Psoas muscle (tissue), 8 donors: ENCODE data around the gene ABLIM2. TPM values are rescaled to one million over a fixed set of nuclear protein-coding genes. Genes with fewer than 3 reads are reported as not detected.

ENCODE experiments used
- ATAC-seq, 4 donors: fragments of 200-7000 bp; cut with Tn5 transposase; one replicate each; pipeline ENCODE4 v1.9.1; 2020; ENCODE audit warnings: moderate library complexity in 3 of 4, mild to moderate bottlenecking in 2 of 4
- DNase-seq, 2 donors: peaks; one replicate each; pipeline ENCODE4 v3.0.0-alpha.2; 2020
- H3K27ac ChIP-seq: fragments of 200-600 bp; one replicate; pipeline ENCODE4 v1.8.0; 2022
- H3K27me3 ChIP-seq, 3 donors: fragments of 200-600 bp in 1 of 3; one replicate each; pipeline versions ENCODE4 v1.6.1 to v1.8.0; 2013 to 2022; ENCODE audit warnings: low read length in 2 of 3, mild to moderate bottlenecking in 2 of 3, moderate library complexity in 1 of 3; ENCODE audit not compliant: insufficient read depth in 3 of 3
- H3K36me3 ChIP-seq, 2 donors: fragments of 200-600 bp in 1 of 2; one replicate each; pipeline versions ENCODE4 v1.6.1 to v1.8.0; 2013 to 2022; ENCODE audit warnings: low read depth in 1 of 2, mild to moderate bottlenecking in 1 of 2, moderate library complexity in 1 of 2; ENCODE audit not compliant: insufficient read depth in 1 of 2
- H3K4me1 ChIP-seq: fragments of 200-600 bp; one replicate; pipeline ENCODE4 v1.8.0; 2022
- H3K4me3 ChIP-seq: fragments of 200-600 bp; one replicate; pipeline ENCODE4 v1.8.0; 2022; ENCODE audit warnings: mild to moderate bottlenecking
- H3K9me3 ChIP-seq: fragments of 200-600 bp; one replicate; pipeline ENCODE4 v1.8.0; 2022
- WGBS, 3 donors: extraction: QIAGEN DNeasy Blood & Tissue Kit; methylation state at CpG; one replicate each; pipeline versions ENCODE4 v1.1.6 to v1.1.7; 2013; 5-methylcytosine and 5-hydroxymethylcytosine counted together
- intact Hi-C, 2 donors: fragments of 100-400 bp; cut with DNase I; formaldehyde crosslinking; loops; one replicate each; pipeline versions ENCODE4 v1.11.0 to v1.14.2; 2022
- polyA plus RNA-seq, 3 donors: library from polyadenylated mRNA; stranded (reverse); fragments of 200-250 nt; gene quantifications; one replicate each; pipeline ENCODE4 v1.2.3, GENCODE V29; 2013
- total RNA-seq, 4 donors: library from RNA; stranded (reverse); fragmentation: NEBNext Ultra II Directional in 2 of 4; extraction: Animal tissue kit (Norgen Biotek cat#: 25700) in 2 of 4; gene quantifications; one replicate each; pipeline versions ENCODE4 v1.2.1 to v1.2.4, GENCODE V29; 2021 to 2023
- TF ChIP-seq, protein P1 (sequence below): fragments of 200-600 bp; IDR thresholded peaks from one replicate; pipeline ENCODE4 v1.8.0; 2022; ENCODE audit warnings: antibody characterized with exemption
- donor health status: healthy with polysubstance abuse.
- donor health status: DM: no; HTN: no; CAD: no; lungs with moderate emphysema.
- donor health status: Bipolar disorder and iron deficiency.
- donor health status: healthy.
- donor health status: DM: yes; HTN: yes; CAD: no.
- donor health status: DM: no; HTN: no; CAD: no.
- donor health status: DM: no; HTN: no; CAD: no.
- donor health status: DM: yes; HTN: yes; CAD: no.

ABLIM2 gene
- total and polyA plus RNA-seq, 7 donors = 82.2 to 956 (median 292) TPM

DNA sequence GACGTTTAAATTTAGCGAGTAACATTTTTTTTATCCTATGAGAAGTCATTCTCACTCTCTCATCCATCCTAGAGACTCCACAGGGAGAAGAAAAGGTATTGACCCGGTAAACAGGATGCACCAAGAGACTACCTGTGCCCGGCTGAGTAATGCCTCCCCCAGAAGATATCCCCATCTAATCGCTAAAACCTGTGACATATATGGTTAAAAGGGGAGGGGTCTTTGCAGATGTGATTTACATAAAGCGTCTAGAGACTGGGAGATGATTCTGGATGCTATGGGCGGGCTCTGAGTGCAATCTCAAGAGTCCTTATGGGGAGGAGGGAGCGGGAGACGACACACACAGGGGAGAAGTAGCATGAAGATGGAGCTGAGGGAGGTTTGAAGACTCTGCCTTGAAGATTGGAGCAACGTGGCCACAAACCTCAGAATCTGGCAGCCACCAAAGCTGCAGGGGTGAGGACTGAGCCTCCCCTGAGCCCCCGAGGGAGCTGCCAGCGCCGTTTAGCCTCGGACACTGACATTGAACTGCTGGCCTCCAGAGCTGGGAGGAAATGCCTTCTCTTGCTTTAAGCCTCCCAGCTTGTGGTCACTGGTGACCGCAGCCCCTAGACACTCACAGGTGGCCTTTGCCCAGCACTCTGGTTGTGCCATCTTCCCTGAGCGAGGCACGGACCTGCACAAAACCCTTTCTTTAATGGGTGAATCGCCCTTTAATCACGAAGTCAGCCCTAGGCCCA lies 11.2 kb downstream of the ABLIM2 start:
- Histone ChIP-seq H3K27me3 (no peaks in the 10 kb centered on the region), H3K9me3 (no peaks in the 10 kb centered on the region), H3K4me3 (no peak overlapping the region), H3K27ac (peak overlapping the region; percentile 88), H3K36me3 (peaks cover 0 to 10% of the 10 kb centered on the region in 2 donors), H3K4me1 (peaks cover 42% of the 10 kb centered on the region)
- TF ChIP-seq, protein P1, sequence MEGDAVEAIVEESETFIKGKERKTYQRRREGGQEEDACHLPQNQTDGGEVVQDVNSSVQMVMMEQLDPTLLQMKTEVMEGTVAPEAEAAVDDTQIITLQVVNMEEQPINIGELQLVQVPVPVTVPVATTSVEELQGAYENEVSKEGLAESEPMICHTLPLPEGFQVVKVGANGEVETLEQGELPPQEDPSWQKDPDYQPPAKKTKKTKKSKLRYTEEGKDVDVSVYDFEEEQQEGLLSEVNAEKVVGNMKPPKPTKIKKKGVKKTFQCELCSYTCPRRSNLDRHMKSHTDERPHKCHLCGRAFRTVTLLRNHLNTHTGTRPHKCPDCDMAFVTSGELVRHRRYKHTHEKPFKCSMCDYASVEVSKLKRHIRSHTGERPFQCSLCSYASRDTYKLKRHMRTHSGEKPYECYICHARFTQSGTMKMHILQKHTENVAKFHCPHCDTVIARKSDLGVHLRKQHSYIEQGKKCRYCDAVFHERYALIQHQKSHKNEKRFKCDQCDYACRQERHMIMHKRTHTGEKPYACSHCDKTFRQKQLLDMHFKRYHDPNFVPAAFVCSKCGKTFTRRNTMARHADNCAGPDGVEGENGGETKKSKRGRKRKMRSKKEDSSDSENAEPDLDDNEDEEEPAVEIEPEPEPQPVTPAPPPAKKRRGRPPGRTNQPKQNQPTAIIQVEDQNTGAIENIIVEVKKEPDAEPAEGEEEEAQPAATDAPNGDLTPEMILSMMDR = no peak
- WGBS, 3 donors = 75 to 79% (median 77%) methylated on average over 19 of the region's 19 CpGs
- DNase-seq = no peak
- ATAC-seq = no peak
- intact Hi-C loops = no loop called here

DNA sequence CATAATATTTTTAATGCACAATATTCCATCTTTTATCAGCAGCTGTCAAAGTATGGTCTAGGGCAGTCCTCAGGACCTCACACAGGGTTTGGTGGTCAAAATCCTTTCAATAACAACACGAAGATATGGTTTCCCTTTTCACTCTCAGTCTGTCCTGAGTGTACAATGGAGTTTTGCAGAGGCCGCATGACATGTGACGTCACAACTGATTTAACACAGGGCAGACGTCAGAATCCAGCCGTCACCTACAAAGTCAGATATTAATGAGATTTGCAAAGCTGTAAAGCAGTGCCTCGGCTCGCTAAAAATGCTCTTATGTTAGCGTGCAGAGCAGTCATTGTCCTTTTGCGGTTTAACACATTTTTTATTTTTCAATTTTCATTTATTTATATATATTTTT lies 12.5 kb downstream of the ABLIM2 start:
- intact Hi-C loops = no loop called here
- H3K36me3 ChIP-seq = peaks cover 0 to 10% of the 10 kb centered on the region in 2 donors
- ATAC-seq (no peak), DNase-seq (no peak)
- no peak overlapping the region for H3K4me3 ChIP-seq
- no peaks in the 10 kb centered on the region for H3K27me3 ChIP-seq
- peak overlapping the region; percentile 88 for H3K27ac ChIP-seq
- TF ChIP-seq, protein P1 = no peak
- no peaks in the 10 kb centered on the region for H3K9me3 ChIP-seq
- WGBS, 3 donors = 55 to 64% (median 57%) methylated on average over 9 of the region's 9 CpGs
- peaks cover 55% of the 10 kb centered on the region for H3K4me1 ChIP-seq

DNA sequence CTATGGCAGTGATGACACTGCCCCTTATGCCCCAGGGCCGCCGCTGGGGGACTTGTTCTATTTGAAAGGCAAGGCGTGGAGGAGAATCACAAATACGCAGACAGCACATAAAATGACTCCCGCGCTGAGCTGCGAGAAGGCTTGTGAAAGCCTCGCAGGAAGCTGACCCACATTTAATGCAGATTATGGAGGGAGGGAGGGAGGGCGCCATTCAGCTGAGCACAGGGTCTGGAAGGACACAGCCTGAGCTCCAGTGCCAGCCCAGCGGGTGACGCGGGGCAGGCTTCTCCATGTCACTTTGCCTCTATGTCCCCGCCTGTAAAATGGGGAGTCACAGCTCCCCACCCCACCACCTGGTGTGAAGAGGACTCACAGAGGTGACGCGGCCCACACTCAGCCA lies 14.3 kb downstream of the ABLIM2 start:
- Histone ChIP-seq H3K27ac (peak overlapping the region; percentile 88), H3K4me3 (peak overlapping the region; percentile 31), H3K27me3 (no peaks in the 10 kb centered on the region), H3K4me1 (peaks cover 61% of the 10 kb centered on the region), H3K9me3 (no peaks in the 10 kb centered on the region), H3K36me3 (peaks cover 0 to 10% of the 10 kb centered on the region in 2 donors)
- 17 to 33% (median 20%) methylated on average over 15 of the region's 15 CpGs for WGBS, 3 donors
- TF ChIP-seq, protein P1 = no peak
- peak; percentile 54 to 71 (median 61) for ATAC-seq
- peak; percentile 70 to 86 for DNase-seq
- intact Hi-C loops = no loop called here

DNA sequence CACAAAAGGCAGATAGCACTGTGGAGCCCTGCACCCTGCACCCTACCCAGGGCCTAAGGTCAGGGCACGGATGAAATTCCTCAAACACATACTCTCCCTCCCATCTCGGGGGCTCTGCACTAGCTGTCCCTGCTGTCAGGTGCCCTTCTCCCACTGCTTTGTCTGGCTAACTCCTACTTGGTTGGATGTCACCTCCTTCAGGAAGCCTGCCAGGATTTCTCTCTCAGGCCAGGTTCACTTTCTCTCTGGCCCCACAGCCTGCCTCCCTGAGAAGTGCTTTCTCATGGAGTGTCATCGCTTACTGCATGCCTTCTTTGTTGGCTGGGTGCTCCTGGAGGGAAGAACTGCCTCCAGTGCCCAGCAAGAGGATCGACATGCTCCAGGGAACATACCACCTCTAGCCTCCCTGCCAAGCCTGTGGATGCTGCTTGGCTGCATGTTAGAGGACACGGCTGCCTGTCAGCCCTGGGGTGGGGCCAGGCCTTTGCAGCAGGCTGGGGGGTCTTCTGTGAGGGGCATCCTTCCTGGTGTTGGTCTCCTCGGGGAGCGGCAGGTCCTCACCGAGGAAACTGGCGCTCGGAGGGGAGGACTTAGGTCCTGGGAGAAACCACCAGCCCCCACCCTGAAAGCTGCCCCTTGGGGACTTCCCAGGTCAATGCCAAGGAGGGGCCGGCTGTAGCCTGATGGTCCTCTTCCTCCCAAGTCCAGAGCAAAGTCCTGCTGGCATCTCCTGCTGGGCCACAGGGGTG lies 15.0 kb downstream of the ABLIM2 start:
- peaks cover 0 to 6% of the 10 kb centered on the region in 2 donors for H3K36me3 ChIP-seq
- H3K4me1 ChIP-seq = peaks cover 61% of the 10 kb centered on the region
- WGBS, 3 donors = 32 to 58% (median 41%) methylated on average over 11 of the region's 11 CpGs
- no peak overlapping the region for H3K4me3 ChIP-seq
- ATAC-seq (peak; percentile 57 to 70 (median 64)), DNase-seq (peak in 1 of 2 donors; percentile 86)
- peak overlapping the region; percentile 88 for H3K27ac ChIP-seq
- intact Hi-C loops = loop anchor here in 1 of 2 donors (2.0 kb wide), 1 partner anchor 19 kb away; no protein-coding TSS in a partner anchor
- H3K9me3 ChIP-seq = no peaks in the 10 kb centered on the region
- TF ChIP-seq, protein P1 = no peak
- no peaks in the 10 kb centered on the region for H3K27me3 ChIP-seq
